ENCODE data around the gene GNS.

DNA sequence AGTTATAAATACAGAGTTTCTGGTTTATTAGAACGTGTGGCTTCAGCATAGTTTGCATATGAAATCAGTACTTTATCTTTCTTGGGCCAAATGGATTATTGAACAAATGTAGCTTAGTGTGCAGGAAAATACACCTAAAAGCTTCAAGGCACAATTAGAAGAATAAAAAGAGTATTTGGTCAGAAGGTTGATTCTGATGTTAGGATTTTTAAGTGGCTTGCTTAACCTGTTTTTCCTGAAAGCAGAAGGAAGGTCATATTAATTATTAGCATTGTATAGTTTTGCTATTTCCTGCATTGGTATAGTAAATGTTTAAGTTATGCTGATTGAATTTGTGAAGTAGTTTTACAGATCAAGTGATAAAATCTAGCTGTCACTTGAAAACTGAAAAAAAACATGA lies 31.0 kb upstream of the GNS start:
- TF ChIP-seq NFIC (IDR thresholded peaks at IDR 0.05) (no peak), EP300 (IDR thresholded peaks at IDR 0.05; ENCODE audit: borderline replicate concordance) (no peak), TAF1 (IDR thresholded peaks at IDR 0.05; ENCODE audit: low read depth) (no peak)

Measured in Ishikawa (cell line).